GM18505 (cell line): ENCODE measurements around the gene VAV1.
A peak's percentile ranks its signal among the peaks of the same experiment; 100 is the strongest.
"Not testable (repeated sequence)": the region's sequence is repeated elsewhere in the genome, so short reads cannot be mapped to it uniquely, and the experiment has no call there.

Experiments
- ATAC-seq: cut with Tn5 transposase; IDR thresholded peaks from one replicate; pipeline ENCODE4 v1.9.1; 2021; ENCODE audit not compliant: unreplicated experiment
- POLR2A ChIP-seq: IDR thresholded peaks from 4 replicates; pipeline ENCODE4 v1.6.1; 2011; ENCODE audit warnings: borderline replicate concordance; ENCODE audit not compliant: insufficient read depth, insufficient read length; ENCODE audit errors: extremely low read depth

VAV1 gene

DNA sequence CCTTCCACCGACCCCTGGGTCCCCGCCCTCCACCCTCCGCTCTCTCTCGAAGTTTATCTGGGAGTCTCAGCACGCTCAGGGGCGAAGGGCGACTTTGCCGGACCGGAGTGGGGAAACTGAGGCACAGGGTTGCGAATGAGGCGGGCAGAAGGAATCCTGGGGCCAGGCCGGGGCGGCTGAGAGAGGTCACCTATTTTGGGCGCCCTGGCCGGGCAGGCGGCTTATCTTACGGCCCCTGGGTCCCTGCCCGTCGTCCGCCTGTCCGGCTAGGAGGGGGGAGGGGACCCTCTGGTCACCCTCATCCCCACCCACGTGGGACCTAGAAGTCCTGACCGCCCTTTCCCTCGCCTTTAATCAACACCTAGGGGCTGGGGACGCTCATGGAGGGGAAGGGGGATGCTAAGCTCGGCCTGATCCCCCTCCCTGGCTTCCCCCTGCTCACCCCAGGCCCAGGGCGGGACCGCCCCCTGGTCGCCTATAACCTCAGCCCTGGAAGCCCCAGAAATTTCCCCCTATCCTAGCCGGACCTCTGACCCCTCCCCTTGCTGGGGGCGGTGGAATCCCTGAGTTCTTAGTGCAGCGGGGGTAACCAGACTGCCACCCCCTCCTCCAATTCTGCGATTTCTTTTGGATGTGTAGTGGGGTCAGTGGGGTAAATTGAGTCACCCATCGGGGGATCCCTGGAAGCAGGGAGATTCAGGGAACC is 32.5 kb upstream of the VAV1 start:
- no peak for ATAC-seq
- TF ChIP-seq POLR2A, result no peak

DNA sequence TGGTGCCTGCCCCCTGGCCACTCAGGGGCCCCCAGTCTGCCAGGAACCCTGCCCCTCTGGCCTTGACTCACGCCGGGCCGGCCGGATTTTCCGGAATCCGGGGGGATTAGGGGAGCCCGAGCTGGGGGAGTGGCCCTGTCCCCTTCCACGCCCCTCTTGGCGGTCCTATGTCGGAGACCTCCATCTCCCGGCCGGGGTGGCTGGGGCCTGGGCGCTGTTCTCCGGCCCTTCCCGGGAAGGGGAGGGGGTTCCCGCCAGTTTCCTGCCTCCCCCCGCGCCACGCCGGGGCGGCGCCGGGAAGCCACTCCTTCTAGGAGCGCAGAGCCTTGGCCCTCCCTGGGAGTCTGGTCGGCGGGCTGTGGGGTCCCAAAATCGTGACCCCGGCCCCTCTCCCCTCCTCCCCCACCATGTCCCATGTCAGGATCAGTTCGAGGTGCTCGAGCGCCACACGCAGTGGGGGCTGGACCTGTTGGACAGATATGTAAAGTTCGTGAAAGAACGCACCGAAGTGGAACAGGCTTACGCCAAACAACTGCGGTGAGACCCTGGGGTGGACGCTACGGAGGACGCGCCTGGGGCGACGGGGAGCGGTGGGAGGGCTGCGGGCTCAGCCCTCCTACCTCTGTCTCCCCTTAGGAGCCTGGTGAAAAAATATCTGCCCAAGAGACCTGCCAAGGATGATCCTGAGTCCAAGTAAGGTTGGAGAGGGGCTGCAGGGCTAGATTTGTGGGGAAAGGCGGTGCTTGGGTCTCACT is 31.7 kb upstream of the VAV1 start:
- TF ChIP-seq POLR2A, result peak; percentile 22
- ATAC-seq, result no peak

DNA sequence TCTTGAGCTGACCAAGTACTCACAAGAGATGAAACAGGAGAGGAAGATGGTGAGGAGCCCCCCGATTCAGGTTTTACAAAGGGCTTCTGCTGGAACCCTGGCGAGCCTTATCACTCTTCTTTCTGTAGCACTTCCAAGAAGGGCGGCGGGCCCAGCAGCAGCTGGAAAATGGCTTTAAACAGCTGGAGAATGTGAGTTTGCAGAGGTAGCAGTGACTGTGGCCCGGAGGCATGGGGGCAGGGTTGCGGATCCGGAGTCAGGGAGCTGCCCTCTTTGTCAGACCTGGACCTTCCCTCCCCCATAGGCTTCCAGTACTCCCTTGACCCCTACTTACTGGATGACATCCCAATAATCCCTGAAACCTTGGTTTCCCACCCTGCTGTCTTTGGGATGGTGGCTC is 29.4 kb upstream of the VAV1 start:
- TF ChIP-seq POLR2A, result no peak
- no peak for ATAC-seq

DNA sequence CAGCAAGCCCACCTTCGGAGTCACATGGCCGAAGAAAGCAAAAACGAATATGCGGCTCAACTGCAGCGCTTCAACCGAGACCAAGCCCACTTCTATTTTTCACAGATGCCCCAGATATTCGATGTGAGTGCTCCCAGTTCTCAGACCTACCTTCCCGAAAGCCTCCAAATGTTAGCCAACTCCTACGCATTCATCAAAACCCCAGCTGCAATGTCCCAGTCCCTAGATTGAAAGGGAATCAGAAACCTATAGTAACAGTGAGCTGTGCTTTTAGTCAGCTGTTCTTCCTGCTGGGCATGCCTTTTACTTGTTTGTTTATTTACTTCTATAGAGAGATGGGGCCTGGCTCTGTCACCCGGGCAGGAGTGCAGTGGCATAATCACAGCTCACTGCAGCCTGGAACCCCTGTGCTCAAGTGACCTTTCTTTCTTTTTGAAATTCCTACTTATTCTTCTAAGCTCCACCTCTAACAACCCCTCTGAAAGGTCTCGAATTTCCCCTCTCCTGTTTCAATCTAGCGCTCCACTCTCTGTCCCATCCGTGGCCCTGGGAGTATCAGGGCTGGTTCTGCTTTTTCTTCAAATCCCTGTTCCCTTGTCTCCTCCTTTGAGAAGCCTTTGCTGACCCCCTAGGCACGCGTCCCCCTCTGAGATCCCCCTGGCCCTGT is 28.7 kb upstream of the VAV1 start:
- no peak for TF ChIP-seq POLR2A
- no peak for ATAC-seq

DNA sequence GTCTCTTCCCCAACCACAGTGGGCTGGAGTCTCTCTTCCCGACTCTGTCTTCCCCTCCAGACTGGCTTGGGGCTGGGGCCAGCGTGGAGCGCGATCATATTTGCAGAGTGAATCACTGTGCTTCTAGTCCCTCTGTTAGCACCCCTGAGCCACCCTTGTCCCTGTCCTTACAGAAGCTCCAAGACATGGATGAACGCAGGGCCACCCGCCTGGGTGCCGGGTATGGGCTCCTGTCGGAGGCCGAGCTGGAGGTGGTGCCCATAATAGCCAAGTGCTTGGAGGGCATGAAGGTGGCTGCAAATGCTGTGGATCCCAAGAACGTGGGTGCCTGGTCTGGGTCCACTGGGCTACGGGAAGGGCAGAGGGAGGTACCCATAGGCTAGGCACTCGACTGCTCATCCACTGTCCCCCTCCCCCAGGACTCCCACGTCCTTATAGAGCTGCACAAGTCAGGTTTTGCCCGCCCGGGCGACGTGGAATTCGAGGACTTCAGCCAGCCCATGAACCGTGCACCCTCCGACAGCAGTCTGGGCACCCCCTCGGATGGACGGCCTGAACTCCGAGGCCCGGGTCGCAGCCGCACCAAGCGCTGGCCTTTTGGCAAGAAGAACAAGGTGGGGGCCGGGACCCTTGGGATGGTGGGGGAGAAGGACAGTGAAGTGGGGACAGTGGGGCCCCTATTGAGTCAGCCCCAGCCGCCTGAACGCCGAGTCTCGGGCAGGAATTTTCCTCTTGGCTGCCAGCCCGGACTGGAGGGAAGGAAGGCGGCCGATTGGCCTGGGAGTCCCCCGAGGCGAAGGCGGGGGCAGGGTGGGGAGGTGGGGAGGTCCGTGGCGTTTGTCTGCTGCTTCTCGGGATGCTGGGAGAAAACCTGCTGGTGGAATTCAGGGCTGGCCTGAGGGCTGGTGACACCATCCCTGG is 27.9 kb upstream of the VAV1 start:
- no peak for TF ChIP-seq POLR2A
- ATAC-seq, result no peak

DNA sequence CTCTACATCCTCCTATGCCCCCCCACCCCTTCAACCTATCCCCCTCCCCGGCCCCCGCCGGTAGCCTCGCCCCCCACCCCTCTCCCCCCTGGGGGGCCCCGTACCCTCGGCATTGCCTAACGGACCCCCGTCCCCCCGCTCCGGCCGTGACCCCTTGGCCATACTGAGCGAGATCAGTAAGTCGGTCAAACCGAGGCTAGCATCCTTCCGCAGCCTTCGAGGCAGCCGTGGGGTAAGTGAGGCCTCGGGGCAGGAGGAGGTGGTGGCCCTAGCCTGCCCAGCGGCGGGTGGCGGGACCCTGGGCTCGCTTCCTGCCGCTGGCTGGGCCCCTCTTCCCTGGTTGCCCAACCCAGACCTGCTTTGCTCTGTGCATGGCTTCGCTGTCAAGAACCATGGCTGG is 26.5 kb upstream of the VAV1 start:
- TF ChIP-seq POLR2A, result no peak
- ATAC-seq, result no peak

DNA sequence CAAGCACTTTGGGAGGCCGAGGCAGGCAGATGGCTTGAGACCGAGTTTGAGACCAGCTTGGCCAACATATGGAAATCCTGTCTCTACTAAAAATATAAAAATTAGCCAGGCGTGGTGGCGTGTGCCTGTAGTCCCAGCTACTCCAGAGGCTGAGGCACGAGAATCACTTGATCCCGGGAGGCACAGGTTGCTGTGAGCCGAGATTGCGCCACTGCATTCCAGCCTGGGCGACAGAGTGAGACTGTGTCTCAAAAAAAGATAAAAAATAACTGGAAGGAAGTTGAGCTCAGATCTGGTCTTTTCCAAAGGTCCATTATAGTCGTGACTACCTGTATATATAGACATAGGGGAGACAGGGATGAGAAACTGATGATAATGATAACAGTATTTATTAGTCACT is 24.0 kb upstream of the VAV1 start:
- not testable (repeated sequence) for ATAC-seq

DNA sequence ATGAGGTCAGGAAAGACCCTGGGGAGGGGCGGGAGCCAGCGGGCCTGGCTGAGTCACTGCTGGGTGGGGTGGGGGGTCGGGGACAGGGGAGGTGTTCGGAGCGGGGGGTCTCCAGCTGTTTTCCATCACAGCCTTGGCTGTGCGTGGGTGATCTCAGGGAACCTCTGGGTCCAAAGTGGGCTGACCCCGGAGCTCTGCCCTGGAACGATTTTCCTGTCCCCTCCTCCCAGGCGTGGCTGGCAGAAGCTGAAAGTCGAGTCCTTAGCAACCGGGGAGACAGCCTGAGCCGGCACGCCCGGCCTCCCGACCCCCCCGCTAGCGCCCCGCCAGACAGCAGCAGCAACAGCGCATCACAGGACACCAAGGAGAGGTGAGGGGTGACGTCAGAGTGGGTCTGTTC is 22.4 kb upstream of the VAV1 start:
- ATAC-seq, result no peak

DNA sequence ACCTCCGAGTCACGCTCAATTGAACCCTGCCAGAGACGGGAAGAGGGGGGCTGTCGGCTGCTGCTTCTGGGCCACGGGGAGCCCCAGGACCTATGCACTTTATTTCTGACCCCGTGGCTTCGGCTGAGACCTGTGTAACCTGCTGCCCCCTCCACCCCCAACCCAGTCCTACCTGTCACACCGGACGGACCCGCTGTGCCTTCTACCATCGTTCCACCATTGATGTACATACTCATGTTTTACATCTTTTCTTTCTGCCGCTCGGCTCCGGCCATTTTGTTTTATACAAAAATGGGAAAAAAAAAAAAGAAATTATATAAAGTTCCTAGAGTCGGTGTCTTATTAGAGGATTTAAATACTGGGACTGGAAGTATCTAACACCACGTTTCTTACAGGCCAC is 21.3 kb upstream of the VAV1 start:
- no peak for ATAC-seq
- no peak for TF ChIP-seq POLR2A

More for the DNA sequence above, 22.4 kb upstream of the VAV1 start:
- TF ChIP-seq POLR2A, result no peak

DNA sequence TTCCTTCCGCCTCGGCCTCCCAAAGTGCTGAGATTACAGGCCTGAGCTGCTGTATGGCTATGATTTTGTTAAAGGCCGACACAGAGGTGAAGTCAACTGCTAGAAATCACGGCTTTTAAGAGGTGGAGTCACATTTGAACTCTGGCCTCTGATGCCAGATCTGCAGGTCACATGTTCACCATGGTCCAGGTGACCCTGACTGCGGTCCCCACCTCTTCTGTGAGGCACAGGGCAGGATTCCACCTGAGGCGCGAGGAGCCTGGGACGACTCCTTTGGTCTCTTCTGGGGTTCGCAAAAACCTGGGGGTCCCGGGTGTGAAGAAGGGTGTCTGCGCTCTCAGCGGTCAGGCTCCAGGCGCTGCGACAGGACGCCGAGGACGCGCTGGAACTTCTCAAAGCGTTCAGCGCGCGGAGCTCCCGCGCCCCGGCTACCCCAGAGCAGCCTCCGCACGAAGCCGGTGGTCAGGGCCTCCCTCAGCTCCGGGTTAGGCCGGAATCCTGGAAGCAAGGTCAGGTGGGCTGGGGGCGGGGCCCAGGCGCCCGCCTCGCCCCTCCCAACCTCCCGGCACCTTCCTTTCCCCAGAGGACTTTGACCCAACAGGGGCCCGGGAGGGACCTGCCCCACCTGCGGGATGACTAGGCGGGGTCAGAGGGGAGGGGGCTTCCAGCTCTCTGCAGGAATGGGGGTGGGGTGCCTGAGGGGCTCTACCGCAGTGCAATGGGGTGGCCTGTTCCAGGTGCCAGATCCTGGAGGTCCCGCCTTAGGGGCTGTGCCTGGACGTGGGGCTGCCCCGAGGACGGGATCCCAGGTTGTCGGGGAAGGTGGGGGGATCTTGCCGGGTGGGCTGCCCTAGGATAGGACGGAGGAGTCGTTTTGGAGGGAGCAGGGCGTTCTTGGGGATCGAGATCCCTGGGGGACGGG is 20.0 kb upstream of the VAV1 start:
- ATAC-seq, result no peak
- TF ChIP-seq POLR2A, result no peak

DNA sequence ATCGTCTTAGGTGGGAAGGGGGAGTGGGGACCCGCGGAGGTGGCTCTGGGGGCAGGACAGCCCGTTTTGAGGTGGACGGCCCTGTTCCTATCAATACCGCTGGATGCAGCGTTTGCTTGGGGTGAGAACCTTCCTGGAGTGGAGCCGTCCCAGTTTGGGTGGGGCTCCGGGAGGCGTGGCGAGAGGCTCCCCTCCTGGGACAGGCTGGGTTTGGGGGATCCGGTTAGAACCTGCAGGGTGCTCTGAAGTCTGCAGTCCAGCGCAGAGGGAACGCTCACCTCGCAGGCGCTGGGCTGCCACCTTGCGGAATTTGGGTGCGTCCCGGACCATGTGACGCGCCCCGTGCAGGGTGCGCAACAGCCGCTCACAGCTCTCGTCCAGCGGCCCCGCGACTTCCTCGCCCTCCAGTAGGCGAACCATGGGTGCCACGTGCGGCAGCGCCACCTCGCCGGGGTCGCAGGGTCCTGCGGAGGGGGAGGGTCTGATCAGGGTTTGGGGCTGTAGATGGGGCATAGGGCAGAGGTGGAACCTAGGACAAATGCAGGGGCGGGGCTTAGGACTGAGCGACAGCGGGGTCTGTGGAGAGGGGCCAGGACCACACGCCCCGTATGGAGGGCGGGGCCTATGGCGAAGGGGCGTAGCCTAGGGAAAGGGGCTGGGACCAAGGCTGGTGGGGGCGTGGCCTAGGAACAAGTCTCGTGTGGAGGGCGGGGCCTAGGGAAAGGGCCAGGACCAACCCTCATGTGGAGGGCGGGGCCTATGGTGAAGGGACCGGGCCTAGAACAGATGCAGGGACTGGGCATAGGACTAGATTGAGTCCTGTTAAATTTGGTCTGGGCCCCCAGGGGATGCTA is 19.1 kb upstream of the VAV1 start:
- ATAC-seq, result peak; percentile 67
- peak; percentile 34 for TF ChIP-seq POLR2A

DNA sequence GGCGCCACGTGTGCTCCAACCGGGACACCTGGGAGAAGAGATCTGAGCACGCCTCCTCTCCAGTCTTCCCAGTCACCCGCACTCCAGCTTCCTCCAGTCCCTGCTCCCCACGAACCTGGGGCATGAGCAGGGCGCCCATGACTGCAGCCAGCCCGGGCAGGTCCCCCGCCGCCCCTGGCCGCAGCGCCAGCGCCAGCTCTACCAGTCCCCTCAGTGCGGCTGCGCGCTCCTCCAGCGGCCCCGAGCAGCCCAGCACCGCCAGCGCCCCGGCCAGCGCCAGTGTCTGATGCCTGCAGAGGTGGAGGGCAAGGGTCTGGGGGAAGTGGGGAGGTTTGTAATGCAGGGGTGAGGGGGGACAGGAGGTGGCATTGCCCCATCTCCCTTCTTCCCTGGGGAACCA is 18.4 kb upstream of the VAV1 start:
- no peak for TF ChIP-seq POLR2A
- no peak for ATAC-seq
